HG02981 (cell line): ENCODE data around the gene MTHFSD.

ENCODE experiments used
- ATAC-seq: cut with Tn5 transposase; IDR thresholded peaks from one replicate; pipeline ENCODE4 v1.9.1; 2021; ENCODE audit warnings: mild to moderate bottlenecking, moderate library complexity; ENCODE audit not compliant: unreplicated experiment

MTHFSD gene

DNA sequence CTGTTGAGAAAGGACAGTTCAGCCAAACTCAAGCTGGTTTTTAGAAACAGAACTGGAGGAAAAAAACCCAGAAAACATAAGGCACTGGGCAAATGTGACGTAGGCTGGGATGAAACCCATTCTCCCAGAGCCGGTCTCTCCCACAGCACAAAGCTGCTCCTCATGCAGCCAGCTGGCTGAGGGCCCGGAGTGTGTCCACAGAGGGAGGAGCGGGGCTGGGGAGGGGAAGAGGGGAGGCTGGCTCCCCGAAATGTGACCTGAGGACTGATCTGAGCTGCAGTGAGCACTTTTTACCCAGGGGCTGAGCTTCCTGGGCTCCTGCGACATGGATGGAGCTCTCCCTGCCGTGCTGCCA is 23.9 kb downstream of the MTHFSD start:
- ATAC-seq = no peak

DNA sequence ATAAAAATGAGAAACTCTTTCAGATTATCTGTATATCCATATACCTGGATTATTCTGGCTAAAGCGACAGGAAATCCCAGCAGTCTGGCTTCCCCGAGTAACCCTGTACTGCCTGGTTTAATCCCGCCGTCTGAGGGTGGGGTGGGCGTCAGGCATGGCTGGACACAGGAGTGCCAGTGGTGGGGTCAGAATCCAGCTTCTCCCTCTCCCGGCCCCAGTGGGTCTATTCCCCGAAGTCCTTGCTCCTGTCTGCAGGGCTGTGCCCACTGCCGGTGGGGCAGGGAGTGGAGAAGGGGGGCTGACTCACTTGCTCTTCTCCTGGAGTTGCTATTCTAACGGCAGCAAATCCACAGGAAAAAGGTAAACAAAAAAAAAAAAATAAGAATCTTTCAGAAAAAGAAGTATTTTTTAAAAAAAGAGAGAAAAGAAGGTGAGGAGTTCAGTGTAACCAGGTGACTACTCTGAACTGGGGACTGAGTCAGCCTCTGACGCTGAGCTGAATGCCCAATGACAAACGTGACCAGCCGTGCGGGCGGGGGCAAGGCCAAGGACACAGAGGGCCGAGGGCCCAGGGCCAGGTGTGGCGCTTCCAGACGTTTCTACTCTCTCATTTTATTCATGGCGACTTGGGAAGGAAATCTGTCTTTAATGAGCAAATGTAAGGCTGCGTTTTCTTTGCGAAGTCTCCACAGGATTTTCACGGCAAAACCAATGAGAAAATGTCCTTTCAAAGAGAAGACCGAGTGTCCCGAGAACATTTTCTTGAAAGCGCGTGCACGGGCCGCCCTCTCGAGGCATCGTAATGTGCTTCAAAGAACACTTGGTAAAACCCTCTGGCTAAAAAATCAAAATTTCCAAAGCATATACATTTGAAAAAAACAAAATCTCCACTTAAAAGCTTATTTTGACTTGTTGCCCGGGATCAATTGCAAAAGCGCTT is 24.5 kb downstream of the MTHFSD start:
- ATAC-seq = no peak

DNA sequence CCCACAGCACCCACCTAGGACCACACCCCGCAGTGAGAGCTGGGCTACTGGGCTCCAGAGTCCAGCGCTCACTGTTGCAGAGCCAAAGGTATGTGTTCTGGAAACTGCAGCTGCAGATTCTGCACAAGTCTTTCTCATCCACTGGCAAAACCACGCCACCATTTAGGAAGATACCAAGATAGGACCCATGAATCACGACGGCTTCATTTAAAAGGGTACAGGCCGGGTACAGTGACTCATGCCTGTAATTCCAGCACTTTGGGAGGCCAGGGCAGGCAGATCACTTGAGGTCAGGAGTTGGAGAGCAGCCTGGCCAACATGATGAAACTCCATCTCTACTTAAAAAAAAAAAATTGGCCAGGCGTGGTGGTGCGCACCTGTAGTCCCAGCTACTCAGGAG is 25.9 kb downstream of the MTHFSD start:
- ATAC-seq = no peak

DNA sequence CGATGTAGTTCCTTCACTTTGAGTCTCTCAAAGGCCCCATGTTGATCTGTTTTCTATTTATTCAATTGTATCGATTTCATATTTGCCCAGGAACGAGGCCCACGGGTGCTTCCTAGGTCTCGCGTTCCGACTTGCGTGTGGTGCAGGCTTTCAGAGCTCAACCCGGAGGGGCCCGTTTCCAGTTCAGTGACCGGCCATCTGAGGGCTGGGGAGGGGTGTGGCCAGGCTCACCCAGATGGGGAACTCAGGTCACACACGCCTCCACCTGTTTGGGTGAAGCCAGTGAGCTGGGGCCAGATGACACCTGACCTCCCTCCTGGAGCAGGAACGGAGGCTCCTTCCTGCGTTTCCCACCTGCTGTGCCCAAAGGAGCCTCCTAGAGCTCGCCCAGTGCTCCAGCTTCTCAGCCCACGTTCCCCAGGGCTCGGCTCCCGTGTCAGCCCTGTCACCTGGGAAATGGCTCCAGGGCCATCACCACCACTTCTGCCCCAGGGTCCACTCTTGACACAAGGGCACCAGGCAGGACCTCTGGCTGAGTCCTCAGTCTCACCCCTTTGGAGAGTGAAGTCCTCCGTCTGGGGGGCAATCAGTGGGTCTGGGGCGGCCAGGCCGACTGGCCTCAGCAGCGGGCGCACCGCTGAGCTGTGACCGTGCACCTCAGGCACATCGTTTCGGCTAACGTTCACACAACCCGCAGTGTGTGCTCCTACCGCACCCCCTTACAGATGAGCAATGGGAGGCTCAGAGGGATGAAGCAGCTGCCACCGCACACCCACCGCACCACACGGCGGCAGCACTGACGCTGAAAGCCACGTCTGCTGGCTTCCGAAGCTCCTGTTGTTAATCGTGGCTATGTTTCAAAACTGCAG is 26.7 kb downstream of the MTHFSD start:
- ATAC-seq = no peak

DNA sequence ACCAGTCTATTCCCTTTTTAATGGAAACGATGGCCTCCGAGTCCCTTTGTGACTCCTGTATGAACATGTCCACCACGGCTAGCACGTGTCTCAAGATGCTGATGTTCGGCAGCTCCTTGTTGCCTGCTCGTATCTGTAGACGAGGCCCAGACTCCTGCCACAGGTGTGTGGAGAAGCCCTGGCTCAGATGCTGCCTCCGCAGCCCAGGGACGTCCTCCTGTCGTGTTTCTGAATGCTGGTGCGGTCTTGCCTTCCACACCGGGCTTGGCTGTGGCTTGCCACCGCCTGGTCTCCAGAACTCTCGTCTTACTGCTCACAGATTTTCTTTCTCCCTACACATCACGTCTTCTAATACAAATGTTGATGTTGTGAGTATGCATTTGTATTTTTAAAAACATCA is 27.7 kb downstream of the MTHFSD start:
- ATAC-seq = no peak

DNA sequence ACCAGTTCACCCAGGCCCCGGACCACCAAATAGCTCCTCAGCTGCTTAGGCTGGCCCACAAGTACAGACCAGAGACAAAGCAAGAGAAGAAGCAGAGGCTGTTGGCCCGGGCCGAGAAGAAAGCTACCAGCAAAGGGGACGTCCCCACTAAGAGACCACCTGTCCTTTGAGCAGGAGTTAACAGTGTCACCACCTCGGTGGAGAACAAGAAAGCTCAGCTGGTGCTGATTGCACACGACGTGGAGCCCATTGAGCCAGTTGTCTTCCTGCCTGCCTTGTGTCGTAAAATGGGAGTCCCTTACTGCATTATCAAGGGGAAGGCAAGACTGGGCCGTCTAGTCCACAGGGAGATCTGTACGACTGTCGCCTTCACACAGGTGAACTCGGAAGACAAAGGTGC is 29.3 kb downstream of the MTHFSD start:
- no peak for ATAC-seq

DNA sequence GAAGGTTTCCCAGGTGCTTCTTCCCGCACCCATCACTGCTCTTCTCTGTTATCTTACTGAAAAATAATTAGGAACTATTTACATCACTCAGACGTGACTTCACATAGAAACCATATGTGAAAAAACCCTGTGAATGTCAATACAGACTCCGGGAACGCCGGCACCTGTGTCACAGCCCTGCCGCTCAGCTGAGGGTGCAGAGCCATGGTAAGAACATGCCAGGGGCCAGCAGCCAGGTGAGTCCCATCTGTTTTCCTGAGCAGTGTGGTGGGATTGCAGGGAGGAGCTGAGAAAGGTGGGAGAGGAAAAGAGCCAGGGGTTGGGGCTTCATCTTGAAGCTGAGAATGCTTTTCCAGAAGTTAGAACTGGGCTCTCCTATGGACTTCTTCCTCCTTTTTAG is 31.0 kb downstream of the MTHFSD start:
- no peak for ATAC-seq

DNA sequence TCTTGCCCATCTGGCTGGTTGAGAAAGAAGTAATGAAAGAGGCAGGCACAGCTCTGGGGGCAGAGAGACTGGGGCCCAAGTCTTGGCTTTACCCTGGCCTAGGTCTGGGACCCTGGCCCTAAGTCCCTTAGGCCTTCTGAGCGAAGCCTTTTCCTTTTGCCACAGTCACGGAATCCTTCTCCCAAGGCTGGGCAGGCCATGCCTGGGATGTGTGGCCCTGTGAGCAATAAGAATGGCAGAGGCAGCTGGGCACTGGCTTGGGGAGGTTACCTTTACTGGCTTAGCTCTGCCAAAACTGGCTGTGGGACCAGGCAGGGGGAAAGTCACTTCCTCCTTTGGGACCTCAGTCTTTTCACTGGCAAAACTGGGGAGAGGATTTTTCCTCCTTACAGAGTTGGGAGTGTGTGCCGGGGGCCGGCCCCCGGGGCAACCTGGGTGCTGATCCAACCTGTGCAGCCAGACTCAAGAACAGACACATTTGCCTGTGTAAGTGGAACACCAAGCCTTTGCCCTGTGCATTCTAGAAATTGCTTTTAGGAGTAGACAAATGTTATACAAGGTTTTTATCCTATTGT is 31.8 kb downstream of the MTHFSD start:
- ATAC-seq = no peak

DNA sequence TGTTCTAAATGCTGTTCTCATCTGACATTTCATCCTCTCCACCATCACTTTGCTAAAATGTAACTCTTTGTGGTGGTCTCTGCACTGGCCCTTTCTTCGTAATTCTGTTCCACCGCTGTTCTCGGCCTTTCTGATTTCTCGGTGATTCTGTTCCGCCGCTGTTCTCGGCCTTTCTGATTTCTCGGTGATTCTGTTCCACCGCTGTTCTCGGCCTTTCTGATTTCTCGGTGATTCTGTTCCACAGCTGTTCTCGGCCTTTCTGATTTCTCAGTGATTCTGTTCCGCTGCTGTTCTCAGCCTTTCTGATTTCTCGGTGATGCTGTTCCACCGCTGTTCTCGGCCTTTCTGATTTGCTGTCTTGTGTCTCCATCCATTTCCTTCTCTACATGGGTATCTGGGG is 32.4 kb downstream of the MTHFSD start:
- no peak for ATAC-seq

DNA sequence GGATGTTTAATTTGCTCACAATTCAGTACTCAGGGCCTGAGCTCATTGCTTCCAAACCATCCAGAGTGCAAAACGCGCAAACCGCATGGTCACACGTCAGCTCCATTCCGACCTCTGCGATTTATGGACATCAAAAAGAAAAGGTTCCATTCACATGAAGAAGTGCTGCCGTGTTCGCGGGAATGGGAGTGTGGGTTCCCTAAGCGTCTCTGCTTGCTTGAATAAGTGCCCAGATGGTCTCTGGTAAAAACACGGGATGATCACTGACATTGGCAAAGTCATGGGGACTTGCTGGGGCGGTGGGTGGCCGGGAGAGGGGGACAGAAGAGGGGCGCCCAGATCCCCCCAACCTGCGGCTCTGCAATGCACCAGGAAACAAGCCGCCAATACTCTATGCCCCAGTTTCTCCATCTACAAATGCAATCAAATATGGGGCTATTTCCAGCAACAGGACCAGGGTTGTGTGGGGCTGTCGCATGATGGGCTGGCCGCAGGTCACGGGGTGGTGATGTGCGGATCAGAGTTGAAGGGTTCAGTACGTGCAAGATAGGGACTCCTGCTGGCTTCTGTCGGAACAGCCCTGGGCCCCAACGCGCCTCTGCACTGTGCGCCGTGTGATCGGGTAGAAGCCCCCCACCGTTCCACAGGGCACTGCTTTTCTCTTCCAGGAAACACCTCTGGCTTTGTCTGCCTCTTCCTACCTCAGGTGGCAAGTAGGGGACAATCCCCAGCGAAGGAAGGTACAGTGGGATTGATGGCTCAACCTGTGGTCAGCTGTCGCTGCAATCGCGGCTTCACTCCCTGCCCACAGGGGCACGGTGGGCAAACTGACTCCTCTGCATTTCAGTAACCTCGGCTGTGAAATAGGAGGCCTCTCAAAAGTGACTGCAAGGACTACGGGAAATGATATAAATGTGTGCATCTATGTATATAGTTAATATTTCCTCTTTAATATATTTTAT is 33.5 kb downstream of the MTHFSD start:
- no peak for ATAC-seq

DNA sequence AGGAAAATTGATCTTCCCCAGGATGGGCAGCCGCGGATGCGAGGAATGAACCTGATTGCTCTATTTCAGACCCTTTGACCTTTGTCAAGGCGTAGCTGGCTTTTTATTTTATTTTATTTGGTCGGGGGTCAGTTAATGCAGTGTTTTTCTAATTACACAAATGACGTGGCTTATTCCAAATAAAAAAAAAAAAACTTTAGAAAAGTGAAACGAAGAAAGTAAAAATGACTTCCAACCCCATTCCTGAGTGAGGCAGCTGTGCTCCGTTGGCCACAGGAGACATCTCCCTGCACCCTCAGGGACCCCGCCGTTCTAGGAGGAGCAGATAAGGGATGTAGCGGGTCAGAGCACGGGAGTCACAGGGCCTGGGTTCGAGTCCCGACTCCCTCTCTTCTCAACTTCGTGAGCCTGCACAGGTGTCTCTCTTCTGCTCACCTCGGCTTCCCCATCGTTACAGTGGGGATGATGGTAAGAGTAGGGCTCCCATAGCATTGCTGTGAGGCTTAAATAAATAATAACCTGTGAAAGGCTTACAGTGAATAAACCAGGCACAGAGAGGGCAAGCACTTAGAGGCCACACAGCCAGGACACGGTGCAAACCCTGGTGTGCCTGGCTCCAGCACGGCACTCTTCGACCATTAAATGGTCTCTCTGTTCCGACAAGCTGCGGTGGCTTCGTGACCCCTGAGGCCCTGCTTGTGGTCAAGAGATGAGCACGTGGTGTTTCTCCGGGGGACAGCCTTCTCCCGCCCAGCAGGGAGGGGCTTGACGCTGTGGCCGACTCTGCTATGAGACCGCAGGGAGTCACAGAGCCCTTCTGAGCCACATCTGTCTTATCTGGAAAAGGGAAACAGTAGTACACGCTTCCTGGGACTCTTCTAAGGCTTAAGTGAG is 34.5 kb downstream of the MTHFSD start:
- ATAC-seq = no peak

DNA sequence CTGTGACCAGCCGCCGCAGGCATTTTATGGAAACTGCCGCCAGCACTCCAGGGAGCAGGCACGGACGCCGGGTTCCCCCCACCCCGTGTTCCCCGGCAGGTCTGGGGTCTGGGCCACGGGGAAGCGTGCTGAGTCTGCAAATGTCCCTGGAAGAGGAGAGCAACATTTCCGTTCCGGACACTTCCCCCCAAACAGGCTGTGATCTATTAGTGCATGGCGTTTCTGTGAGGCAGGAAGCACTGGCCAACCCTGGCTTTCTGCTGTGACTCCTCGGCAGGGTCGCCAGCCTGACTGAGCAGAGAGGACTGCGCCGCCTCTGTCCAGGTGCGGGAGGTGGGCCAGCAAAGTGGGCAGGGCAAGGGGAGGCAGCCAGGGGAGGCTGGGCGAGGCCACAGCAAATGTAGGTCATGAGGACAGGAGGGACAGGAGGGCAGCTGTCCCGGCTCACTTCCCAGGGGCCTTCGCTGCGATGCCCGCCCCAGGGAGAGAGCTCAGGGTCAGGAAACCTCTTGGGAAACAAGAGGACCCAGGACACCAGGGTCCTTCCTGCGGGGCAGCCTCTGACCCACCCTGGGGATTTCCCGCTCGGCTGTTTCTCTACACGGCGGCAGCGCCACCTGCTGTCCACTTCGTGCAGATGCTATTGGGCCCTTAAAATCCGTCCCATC is 35.3 kb downstream of the MTHFSD start:
- no peak for ATAC-seq

DNA sequence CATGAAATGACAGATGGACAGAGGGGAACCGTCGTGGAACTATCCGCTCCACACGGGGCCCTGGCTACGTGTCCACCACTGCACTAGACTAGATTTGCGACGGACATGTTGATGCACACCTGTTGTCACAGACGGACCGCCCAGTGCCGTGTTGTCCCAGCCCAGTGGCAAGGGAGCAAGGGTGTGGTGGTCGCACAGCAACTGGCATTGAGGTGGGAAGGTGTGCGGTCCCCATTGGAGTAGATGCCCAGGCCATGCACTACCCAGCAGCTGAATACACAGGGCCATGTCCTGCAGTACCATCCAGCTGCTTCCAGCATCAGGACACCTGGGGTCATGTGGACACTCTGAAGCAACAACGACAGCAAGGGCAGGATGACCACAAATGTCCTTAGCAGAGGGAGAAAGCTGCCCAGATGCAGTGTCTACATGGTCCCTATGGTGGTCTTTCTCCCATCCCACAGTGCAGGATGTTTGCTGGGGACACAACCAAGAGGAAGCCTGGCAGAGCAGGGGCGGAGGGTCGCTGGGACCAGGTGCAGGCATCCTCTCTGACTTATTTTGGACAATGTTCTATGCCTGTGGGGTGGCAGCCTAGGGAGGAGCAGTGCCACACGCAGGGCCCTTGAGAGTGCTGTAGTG is 35.9 kb downstream of the MTHFSD start:
- no peak for ATAC-seq

DNA sequence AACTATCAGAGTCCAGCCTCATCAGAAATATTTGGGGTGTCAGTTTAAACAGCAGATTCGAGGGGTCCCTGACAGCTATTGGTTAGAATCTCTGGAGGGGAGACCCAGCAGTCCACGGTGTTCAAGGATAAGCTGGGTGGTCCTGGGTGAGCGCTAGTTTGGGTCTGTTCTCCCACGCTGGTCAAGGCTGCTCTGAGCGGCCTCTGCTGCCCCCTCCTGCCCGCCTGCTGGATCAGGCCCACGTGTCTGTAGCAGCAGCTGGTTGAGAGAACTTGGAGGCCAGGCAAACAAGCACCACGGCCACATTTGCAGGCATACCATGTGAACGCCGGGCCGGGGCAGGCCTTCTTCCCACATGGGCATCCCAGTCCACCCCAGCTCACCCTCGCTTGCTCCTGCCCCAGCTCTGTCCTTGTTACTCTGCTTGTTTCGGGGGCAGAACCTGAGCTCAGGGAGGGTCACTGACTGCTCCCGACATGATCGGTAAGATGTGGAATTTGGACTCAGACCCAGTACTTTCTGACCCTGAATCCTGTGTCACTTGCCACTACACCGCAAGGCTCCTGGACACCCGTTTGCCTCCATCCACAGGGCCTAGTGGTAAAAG is 37.3 kb downstream of the MTHFSD start:
- no peak for ATAC-seq

DNA sequence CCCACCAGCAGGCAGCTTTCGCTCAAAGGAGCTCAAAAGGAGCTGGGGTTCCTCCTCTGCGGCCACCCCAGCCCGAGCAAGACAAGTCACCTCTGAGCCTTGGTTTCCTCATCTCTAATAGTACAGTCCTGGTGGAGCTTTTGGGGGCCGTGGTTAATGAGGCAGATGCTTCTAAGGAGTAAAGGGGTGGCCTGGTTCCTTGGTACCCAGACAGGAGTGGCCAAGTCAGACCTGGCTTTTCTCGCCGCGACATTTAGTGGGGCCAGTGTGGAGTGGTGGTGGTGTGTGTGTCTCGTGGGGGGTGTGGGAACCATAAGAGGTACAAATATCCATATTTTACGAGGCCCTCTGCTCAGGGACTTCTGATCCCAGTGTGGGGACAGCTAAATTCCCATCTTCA is 38.0 kb downstream of the MTHFSD start:
- ATAC-seq = no peak

DNA sequence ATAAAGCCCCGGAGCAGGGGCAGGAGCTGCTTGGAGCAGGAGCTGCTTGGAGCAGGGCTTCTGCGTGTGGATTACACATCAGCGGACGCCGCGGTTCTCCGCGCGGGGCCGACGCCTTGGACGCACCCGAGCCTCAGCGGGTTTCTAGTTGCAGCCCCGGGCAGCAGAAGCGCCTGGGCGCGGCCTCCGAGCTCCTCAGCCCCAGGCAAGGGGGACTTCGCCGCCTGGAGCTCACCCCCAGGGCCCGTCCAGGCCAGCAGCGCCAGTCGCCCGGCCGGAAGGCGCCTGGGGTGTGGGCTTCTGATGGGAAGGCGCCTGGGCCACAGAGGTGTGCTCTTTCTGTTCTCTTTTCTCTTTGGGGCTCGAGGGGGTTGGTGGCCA is 38.4 kb downstream of the MTHFSD start:
- ATAC-seq = no peak

DNA sequence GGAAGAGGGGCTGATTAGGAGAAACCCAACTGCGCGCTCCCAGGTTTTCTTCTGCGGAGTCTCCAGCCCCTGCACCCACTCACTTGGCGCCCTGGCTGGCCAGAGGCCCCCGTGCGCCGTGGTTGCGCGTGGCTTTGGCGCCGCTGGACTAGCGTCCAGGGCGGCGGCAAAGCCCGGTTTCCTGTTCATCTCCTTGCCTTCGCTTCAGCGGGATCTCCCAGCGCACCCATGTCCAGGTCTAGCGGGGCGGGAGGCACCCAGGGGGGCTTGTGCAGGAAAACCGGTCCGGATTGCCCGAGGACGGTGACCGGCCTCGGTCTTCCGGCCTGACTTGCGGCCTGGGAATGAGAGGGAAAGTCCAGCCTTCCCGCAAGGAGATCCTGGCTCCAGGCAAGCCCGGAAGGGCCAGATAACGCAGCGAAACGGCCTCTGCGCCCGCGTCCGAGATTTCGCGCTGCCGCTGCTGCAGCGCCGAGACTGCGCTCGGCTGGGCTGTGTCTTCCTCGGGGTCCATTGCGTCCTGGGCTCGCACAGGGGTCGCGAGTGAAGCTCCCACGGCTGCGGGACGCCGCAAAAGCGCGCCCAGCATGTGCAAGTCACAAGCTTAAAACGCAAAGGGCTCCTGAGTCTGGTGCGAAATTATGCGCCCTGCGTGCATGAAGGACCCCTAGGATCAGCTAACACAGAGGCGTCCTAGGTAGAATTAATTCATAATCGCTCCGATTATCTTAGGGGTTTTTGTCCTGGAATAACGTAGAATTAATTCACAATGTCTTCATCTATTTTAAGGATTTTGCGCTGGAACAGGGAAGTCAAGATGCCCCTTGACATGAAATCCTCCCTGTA is 39.0 kb downstream of the MTHFSD start:
- no peak for ATAC-seq
